Osteocyte (in vitro differentiated cells): ENCODE results near the gene MAK. TPM values are rescaled to one million over a fixed set of nuclear protein-coding genes. Genes with fewer than 3 reads are reported as not detected.
"Not testable (repeated sequence)": the region's sequence is repeated elsewhere in the genome, so short reads cannot be mapped to it uniquely, and the experiment has no call there.

Experiments used
- DNase-seq: peaks from one replicate; pipeline ENCODE4 v3.0.0; 2021; ENCODE audit warnings: mixed read lengths; ENCODE audit not compliant: unreplicated experiment; ENCODE audit errors: extremely low spot score
- H3K27ac Mint-ChIP-seq: one replicate; pipeline ENCODE4 v1.8.0; 2021; ENCODE audit warnings: mild to moderate bottlenecking, mixed read lengths; ENCODE audit not compliant: unreplicated experiment
- H3K27me3 Mint-ChIP-seq: one replicate; pipeline ENCODE4 v1.8.0; 2021; ENCODE audit warnings: mixed read lengths; ENCODE audit not compliant: unreplicated experiment
- H3K36me3 Mint-ChIP-seq: one replicate; pipeline ENCODE4 v1.8.0; 2021; ENCODE audit warnings: mixed read lengths; ENCODE audit not compliant: unreplicated experiment
- H3K4me1 Mint-ChIP-seq: one replicate; pipeline ENCODE4 v1.8.0; 2021; ENCODE audit warnings: mixed read lengths; ENCODE audit not compliant: unreplicated experiment
- H3K4me3 Mint-ChIP-seq: one replicate; pipeline ENCODE4 v1.8.0; 2021; ENCODE audit warnings: mild to moderate bottlenecking, moderate library complexity, mixed read lengths; ENCODE audit not compliant: unreplicated experiment
- H3K9me3 Mint-ChIP-seq: one replicate; pipeline ENCODE4 v1.8.0; 2021; ENCODE audit warnings: mixed read lengths; ENCODE audit not compliant: unreplicated experiment
- long read RNA-seq: library from polyadenylated mRNA; unstranded; transcript quantifications from one replicate; pipeline ENCODE4 v2.0.0, GENCODE V29; 2021
- total RNA-seq: library from RNA; stranded (reverse); gene quantifications from 2 replicates; pipeline ENCODE4 v1.2.1, GENCODE V29; 2021
- TF ChIP-seq, protein P1 (sequence below): fragments of 200-600 bp; sonication (generic); IDR thresholded peaks from 2 replicates; pipeline ENCODE4 v1.5.0; 2021; ENCODE audit warnings: antibody characterized with exemption, mild to moderate bottlenecking, moderate library complexity

MAK gene
- not detected in 2 replicates for total RNA-seq
- long read RNA-seq, partial matches to known transcripts: 0 of 3 reads
- long read RNA-seq, other reads (novel, unspliced or antisense): 3 of 3 reads

- TF ChIP-seq, protein P1, sequence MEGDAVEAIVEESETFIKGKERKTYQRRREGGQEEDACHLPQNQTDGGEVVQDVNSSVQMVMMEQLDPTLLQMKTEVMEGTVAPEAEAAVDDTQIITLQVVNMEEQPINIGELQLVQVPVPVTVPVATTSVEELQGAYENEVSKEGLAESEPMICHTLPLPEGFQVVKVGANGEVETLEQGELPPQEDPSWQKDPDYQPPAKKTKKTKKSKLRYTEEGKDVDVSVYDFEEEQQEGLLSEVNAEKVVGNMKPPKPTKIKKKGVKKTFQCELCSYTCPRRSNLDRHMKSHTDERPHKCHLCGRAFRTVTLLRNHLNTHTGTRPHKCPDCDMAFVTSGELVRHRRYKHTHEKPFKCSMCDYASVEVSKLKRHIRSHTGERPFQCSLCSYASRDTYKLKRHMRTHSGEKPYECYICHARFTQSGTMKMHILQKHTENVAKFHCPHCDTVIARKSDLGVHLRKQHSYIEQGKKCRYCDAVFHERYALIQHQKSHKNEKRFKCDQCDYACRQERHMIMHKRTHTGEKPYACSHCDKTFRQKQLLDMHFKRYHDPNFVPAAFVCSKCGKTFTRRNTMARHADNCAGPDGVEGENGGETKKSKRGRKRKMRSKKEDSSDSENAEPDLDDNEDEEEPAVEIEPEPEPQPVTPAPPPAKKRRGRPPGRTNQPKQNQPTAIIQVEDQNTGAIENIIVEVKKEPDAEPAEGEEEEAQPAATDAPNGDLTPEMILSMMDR: no peak
- Mint-ChIP-seq H3K27me3 (peaks cover 68% of the 10 kb centered on the region), H3K4me3 (peak within 1 kb of the TSS; percentile 73), H3K27ac (peak within 1 kb of the TSS; percentile 5), H3K36me3 (no peaks in the 10 kb centered on the region), H3K9me3 (no peaks in the 10 kb centered on the region), H3K4me1 (peaks cover 16% of the 10 kb centered on the region)
- peak; percentile 94 for DNase-seq
These were observed at the start of gene MAK for GRCh38 chr6:10837995-10838793. TSS of gene MAK (minus strand) at chr6:10838539. CDS start at chr6:10830648, 7,891 bp downstream.

GRCh38 chr6:10886691-10887502, 48.6 kb upstream of the MAK start, which contains the start of gene SYCP2L:
TSS of gene SYCP2L (plus strand) at chr6:10887052. CDS start at chr6:10887127, 75 bp downstream.
- Mint-ChIP-seq H3K27me3 (peaks cover 41% of the 10 kb centered on the region), H3K27ac (peak within 1 kb of the TSS; percentile 87)

GRCh38 chr6:10886365-10886690, 48.0 kb upstream of the MAK start:
- peaks cover 23% of the 10 kb centered on the region for H3K4me1 Mint-ChIP-seq
- not testable (repeated sequence) for DNase-seq, H3K9me3 Mint-ChIP-seq, H3K36me3 Mint-ChIP-seq
- peak overlapping the region; percentile 87 for H3K27ac Mint-ChIP-seq
- peaks cover 46% of the 10 kb centered on the region for H3K27me3 Mint-ChIP-seq
- H3K4me3 Mint-ChIP-seq: peak overlapping the region; percentile 91

More at GRCh38 chr6:10886691-10887502, 48.6 kb upstream of the MAK start, which contains the start of gene SYCP2L:
- peaks cover 9% of the 10 kb centered on the region for H3K9me3 Mint-ChIP-seq
- H3K36me3 Mint-ChIP-seq: peaks cover 6% of the 10 kb centered on the region
- peak; percentile 83 for DNase-seq
- peaks cover 21% of the 10 kb centered on the region for H3K4me1 Mint-ChIP-seq
- peak within 1 kb of the TSS; percentile 91 for H3K4me3 Mint-ChIP-seq
- TF ChIP-seq, protein P1: peak; percentile 65

- Mint-ChIP-seq H3K9me3 (no peaks in the 10 kb centered on the region), H3K27ac (no peak overlapping the region), H3K36me3 (no peaks in the 10 kb centered on the region), H3K27me3 (peaks cover 64% of the 10 kb centered on the region), H3K4me1 (peaks cover 23% of the 10 kb centered on the region), H3K4me3 (no peak overlapping the region)
- TF ChIP-seq, protein P1: no peak
- DNase-seq: no peak
These were observed 46.1 kb upstream of the MAK start for GRCh38 chr6:10884245-10884972.
